Measurements from ENCODE around the gene MEDAG. TPM values are rescaled to one million over a fixed set of nuclear protein-coding genes. Genes with fewer than 3 reads are reported as not detected.

The MEDAG gene
- total RNA-seq, 3 donors from 2014 or later (not counting 1 experiment from before 2014, with no cell fraction given): not detected

DNA sequence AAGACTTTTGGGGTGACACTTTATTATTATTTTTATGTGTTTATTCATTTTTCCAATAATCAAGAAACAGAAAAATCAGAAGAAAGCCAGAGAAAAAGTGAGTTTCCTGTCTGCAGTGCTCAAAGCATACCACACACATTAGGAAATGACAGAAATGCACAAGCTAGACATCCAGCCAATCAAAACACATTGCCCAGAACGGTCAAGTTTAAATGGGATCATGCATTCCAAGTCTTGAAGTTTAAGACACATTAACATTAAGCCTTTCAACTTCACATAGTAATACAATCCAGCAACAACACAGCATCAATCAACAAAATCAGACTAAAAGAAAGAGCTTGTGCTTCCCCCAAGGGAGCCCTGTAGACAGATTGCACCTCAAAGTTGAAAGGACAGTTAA is 28.7 kb upstream of the MEDAG start:
- Mint-ChIP-seq H3K4me3 (no peak overlapping the region), H3K27ac (no peak overlapping the region), H3K36me3 (no peaks in the 10 kb centered on the region), H3K27me3 (ENCODE audit: low read depth in 2 of 2) (peaks cover 9 to 17% of the 10 kb centered on the region in 2 donors), H3K9me3 (no peaks in the 10 kb centered on the region), H3K4me1 (no peaks in the 10 kb centered on the region)
- intact Hi-C loops (cut with micrococcal nuclease): no loop called here
- no peaks in the 10 kb centered on the region for H3K9me3 ChIP-seq (ENCODE audit: control insufficient read depth, insufficient read depth, low read length)
- 0% methylated on average over 1 of the region's 1 CpG for WGBS (ENCODE audit: insufficient coverage)
- H3K27me3 ChIP-seq (ENCODE audit: control insufficient read depth, insufficient read depth, low read length): peaks cover 3% of the 10 kb centered on the region
- H3K4me3 ChIP-seq (ENCODE audit: low read length): no peak overlapping the region
- no peak overlapping the region for H3K27ac ChIP-seq (ENCODE audit: low read length)
- ATAC-seq: no peak
- H3K4me1 ChIP-seq (ENCODE audit: control insufficient read depth, insufficient read depth, low read length): no peaks in the 10 kb centered on the region
- no peak for DNase-seq
- TF ChIP-seq, protein P1, sequence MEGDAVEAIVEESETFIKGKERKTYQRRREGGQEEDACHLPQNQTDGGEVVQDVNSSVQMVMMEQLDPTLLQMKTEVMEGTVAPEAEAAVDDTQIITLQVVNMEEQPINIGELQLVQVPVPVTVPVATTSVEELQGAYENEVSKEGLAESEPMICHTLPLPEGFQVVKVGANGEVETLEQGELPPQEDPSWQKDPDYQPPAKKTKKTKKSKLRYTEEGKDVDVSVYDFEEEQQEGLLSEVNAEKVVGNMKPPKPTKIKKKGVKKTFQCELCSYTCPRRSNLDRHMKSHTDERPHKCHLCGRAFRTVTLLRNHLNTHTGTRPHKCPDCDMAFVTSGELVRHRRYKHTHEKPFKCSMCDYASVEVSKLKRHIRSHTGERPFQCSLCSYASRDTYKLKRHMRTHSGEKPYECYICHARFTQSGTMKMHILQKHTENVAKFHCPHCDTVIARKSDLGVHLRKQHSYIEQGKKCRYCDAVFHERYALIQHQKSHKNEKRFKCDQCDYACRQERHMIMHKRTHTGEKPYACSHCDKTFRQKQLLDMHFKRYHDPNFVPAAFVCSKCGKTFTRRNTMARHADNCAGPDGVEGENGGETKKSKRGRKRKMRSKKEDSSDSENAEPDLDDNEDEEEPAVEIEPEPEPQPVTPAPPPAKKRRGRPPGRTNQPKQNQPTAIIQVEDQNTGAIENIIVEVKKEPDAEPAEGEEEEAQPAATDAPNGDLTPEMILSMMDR (IDR thresholded peaks at IDR 0.05): no peak
- H3K36me3 ChIP-seq (ENCODE audit: control insufficient read depth, insufficient read depth, low read length): no peaks in the 10 kb centered on the region

DNA sequence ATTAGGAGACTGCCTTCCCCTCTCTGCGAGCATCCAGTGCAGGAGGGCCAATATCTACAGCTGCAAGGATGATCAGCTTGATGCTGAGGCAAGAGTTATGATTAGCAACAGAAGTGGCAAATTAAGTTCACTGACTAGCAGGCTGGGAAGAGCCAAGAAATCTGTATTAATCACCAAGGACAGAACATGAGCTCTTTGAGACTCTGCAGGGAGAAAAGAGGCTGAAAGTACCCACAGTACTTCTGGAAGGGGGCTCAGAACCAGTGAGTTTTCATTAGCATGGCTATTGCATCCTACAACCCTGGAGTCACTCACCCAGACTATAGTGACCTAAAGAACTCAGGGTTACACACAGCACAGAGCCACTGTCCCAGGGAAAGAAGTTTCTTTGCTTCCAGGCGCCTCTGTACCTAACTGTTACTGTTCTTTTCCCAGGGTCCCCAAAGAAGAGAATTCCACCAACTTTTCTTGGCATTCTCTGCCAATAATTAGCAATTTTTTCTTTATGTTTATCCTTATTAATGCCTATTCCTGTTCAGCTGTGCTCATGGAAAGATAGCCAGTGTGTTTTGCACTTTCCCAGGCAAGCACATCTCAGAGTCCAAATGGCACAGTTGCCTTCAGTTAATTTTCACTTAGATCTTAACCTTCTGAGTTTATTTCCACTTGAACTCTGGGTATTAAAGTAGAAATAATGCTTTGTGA is 25.8 kb upstream of the MEDAG start:
- DNase-seq (no peak), ATAC-seq (no peak)
- intact Hi-C loops (cut with micrococcal nuclease): no loop called here
- H3K36me3 Mint-ChIP-seq: no peaks in the 10 kb centered on the region
- Histone ChIP-seq H3K4me3 (ENCODE audit: low read length) (no peak overlapping the region), H3K36me3 (ENCODE audit: control insufficient read depth, insufficient read depth, low read length) (no peaks in the 10 kb centered on the region), H3K27me3 (ENCODE audit: control insufficient read depth, insufficient read depth, low read length) (peaks cover 3% of the 10 kb centered on the region), H3K4me1 (ENCODE audit: control insufficient read depth, insufficient read depth, low read length) (no peaks in the 10 kb centered on the region), H3K9me3 (ENCODE audit: control insufficient read depth, insufficient read depth, low read length) (peaks cover 4% of the 10 kb centered on the region), H3K27ac (ENCODE audit: low read length) (no peak overlapping the region)
- TF ChIP-seq, protein P1 (IDR thresholded peaks at IDR 0.05): no peak
- H3K4me1 Mint-ChIP-seq: no peaks in the 10 kb centered on the region
- peaks cover 8 to 17% of the 10 kb centered on the region in 2 donors for H3K27me3 Mint-ChIP-seq (ENCODE audit: low read depth in 2 of 2)
- WGBS (ENCODE audit: insufficient coverage): 96% methylated on average over 2 of the region's 2 CpGs
- no peak overlapping the region for H3K27ac Mint-ChIP-seq
- no peak overlapping the region for H3K4me3 Mint-ChIP-seq
- H3K9me3 Mint-ChIP-seq: no peaks in the 10 kb centered on the region

DNA sequence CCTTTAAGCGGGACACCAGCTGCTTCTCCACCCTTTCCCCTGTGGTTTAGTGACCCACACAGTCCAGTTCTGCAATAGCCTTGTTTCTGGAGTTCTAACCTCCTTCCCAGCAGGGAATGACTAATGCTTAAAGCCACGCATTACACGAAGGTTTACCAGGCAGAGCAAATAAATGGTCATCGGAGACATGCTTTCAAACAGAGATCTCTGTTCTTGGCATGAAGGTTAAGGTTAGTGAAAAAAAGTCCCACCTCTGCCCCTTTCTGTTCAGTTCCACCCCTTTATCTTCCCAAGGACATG is 25.3 kb upstream of the MEDAG start:
- ATAC-seq (no peak), DNase-seq (no peak)
- H3K27ac ChIP-seq (ENCODE audit: low read length): no peak overlapping the region
- Mint-ChIP-seq H3K9me3 (no peaks in the 10 kb centered on the region), H3K27ac (no peak overlapping the region), H3K4me1 (no peaks in the 10 kb centered on the region), H3K4me3 (no peak overlapping the region), H3K36me3 (no peaks in the 10 kb centered on the region), H3K27me3 (ENCODE audit: low read depth in 2 of 2) (peaks cover 8 to 17% of the 10 kb centered on the region in 2 donors)
- intact Hi-C loops (cut with micrococcal nuclease): no loop called here
- TF ChIP-seq, protein P1 (IDR thresholded peaks at IDR 0.05): no peak
- no peaks in the 10 kb centered on the region for H3K4me1 ChIP-seq (ENCODE audit: control insufficient read depth, insufficient read depth, low read length)
- peaks cover 4% of the 10 kb centered on the region for H3K9me3 ChIP-seq (ENCODE audit: control insufficient read depth, insufficient read depth, low read length)
- H3K27me3 ChIP-seq (ENCODE audit: control insufficient read depth, insufficient read depth, low read length): peaks cover 3% of the 10 kb centered on the region
- H3K36me3 ChIP-seq (ENCODE audit: control insufficient read depth, insufficient read depth, low read length): no peaks in the 10 kb centered on the region
- WGBS (ENCODE audit: insufficient coverage): 90% methylated on average over 4 of the region's 4 CpGs
- no peak overlapping the region for H3K4me3 ChIP-seq (ENCODE audit: low read length)

DNA sequence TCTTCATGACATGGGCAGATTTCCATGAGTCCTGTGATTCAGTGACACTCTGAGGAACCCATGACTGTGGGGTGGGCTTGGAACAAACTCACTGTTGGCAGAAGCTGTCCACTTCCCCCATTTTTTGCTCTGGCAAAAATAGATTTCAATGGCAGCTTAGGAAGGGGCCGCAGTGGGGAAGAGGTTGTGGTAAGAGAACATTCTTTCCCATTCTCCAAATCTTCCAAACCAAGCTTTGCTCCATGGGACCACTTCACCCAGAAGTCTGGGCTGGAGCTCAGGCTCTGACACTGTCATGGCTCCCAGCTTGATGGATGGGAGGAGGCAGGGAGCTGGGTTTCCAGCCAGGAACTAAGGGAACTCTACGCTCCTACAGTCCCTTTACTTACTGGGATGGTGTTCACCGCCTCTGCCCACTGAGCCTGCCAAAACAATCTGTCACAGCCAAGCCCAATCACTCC is 24.9 kb upstream of the MEDAG start:
- Mint-ChIP-seq H3K27ac (no peak overlapping the region), H3K27me3 (ENCODE audit: low read depth in 2 of 2) (peaks cover 8 to 17% of the 10 kb centered on the region in 2 donors), H3K4me1 (no peaks in the 10 kb centered on the region), H3K4me3 (no peak overlapping the region), H3K36me3 (no peaks in the 10 kb centered on the region), H3K9me3 (no peaks in the 10 kb centered on the region)
- ATAC-seq (no peak), DNase-seq (no peak)
- Histone ChIP-seq H3K9me3 (ENCODE audit: control insufficient read depth, insufficient read depth, low read length) (peaks cover 4% of the 10 kb centered on the region), H3K4me1 (ENCODE audit: control insufficient read depth, insufficient read depth, low read length) (no peaks in the 10 kb centered on the region), H3K4me3 (ENCODE audit: low read length) (no peak overlapping the region), H3K36me3 (ENCODE audit: control insufficient read depth, insufficient read depth, low read length) (no peaks in the 10 kb centered on the region), H3K27me3 (ENCODE audit: control insufficient read depth, insufficient read depth, low read length) (peaks cover 3% of the 10 kb centered on the region), H3K27ac (ENCODE audit: low read length) (no peak overlapping the region)
- TF ChIP-seq, protein P1 (IDR thresholded peaks at IDR 0.05): no peak
- intact Hi-C loops (cut with micrococcal nuclease): no loop called here
- WGBS (ENCODE audit: insufficient coverage): 88% methylated on average over 2 of the region's 3 CpGs
